ENCODE data around the gene PTGFRN.

GRCh38 chr1:117017648-117018047 is 107.9 kb downstream of the PTGFRN start:
- TF ChIP-seq EZH2 (IDR thresholded peaks at IDR 0.05): no peak
- TF ChIP-seq POLR2AphosphoS5 (IDR thresholded peaks at IDR 0.05; ENCODE audit: borderline replicate concordance, low read depth, low read length): no peak
- TF ChIP-seq FOXP2 (optimal IDR thresholded peaks at IDR 0.05; ENCODE audit: control extremely low read depth, extremely low read length, insufficient read depth): no peak

All from SK-N-MC (cell line).